ENCODE data around the gene AFAP1L1. TPM values are rescaled to one million over a fixed set of nuclear protein-coding genes. Genes with fewer than 3 reads are reported as not detected.
A peak's percentile ranks its signal among the peaks of the same experiment; 100 is the strongest.

The AFAP1L1 gene
- total and polyA plus RNA-seq, 7 experiments from 2014 or later: 0.08 to 1.1 (median 0.49) TPM; not detected in 2

DNA sequence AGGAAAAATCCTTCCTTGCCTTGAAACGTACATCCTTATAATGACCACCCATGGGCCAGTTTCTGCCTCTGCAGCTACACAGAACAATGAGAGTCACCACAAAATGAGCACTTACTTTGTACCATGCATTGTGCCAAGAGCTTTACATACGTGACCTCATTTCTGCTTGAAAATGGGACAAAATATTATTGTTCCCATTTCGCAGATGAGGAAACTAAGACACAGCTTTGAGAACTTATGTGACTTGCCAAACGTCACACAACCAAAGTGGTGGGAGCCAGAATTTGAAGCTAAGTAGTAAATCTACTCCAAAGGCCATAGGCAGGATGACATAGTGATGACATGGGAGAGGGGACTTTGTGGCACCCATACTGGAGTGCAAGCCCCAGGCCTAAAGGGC lies 38.8 kb downstream of the AFAP1L1 start:
- no peaks in the 10 kb centered on the region for H3K36me3 ChIP-seq (ENCODE audit: control insufficient read depth in 2 of 3, insufficient read depth in 3 of 3, low read length in 3 of 3)
- ChIA-PET POLR2A (no interaction called here), CTCF (interaction anchor here (1.2 to 1.9 kb wide), 4 partner anchors 16 to 61 kb away, joined by 4 to 6 read pairs (median 4); no protein-coding TSS in a partner anchor)
- intact Hi-C loops (cut with micrococcal nuclease): no loop called here
- no peak overlapping the region for H3K4me3 ChIP-seq (ENCODE audit: low read length)
- ATAC-seq (no peak), DNase-seq (no peak)
- H3K4me1 ChIP-seq (ENCODE audit: control insufficient read depth in 2 of 2, insufficient read depth in 2 of 2, low read length in 2 of 2): no peaks in the 10 kb centered on the region
- H3K4me1 Mint-ChIP-seq: peaks cover 0 to 8% (median 0%) of the 10 kb centered on the region in 7 donors
- H3K36me3 Mint-ChIP-seq: no peaks in the 10 kb centered on the region
- no peaks in the 10 kb centered on the region for H3K27me3 ChIP-seq (ENCODE audit: control insufficient read depth in 2 of 2, insufficient read depth in 2 of 2, low read length in 2 of 2)
- H3K27ac Mint-ChIP-seq: no peak overlapping the region
- no peak overlapping the region for H3K27ac ChIP-seq (ENCODE audit: low read depth, low read length)
- H3K9me3 ChIP-seq (ENCODE audit: control insufficient read depth in 2 of 3, low read length in 3 of 3): no peaks in the 10 kb centered on the region
- H3K9me3 Mint-ChIP-seq: no peaks in the 10 kb centered on the region
- H3K4me3 Mint-ChIP-seq: no peak overlapping the region
- H3K27me3 Mint-ChIP-seq: peaks cover 0 to 4% (median 0%) of the 10 kb centered on the region in 5 donors

DNA sequence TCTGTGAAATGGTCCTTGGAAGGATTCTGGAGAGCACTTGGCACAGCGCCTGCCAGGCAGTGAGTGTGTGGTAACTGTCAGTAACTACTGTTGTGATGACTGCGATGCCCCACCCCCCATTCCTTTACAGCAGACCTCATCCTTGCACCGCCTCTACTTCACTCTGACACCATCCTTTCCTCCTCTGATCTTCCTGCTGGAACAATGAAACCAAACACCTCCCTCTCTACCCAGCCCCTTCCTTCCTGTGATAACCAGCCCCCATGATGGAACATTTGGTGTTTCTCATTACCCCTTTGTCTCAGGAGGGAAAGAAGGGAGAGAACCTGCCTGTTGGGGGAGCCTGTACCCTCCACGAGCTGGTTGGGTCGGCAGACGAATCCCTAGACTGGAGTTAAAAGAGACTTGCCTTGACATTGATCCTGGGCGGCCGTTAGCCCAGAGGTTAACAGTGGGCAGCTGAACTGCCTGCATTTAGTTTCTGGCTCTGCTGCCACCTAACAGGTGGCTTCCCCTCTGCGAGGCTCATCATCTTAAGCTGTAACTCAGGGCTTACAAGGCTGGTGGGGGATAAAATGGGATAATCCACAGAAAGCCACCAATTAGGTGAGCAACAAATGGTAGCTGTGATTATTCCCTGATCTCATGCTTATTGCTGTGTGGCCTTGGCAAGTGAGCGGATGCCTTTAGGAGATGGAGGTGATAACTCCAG lies 39.4 kb downstream of the AFAP1L1 start:
- no peaks in the 10 kb centered on the region for H3K27me3 ChIP-seq (ENCODE audit: control insufficient read depth in 2 of 2, insufficient read depth in 2 of 2, low read length in 2 of 2)
- Mint-ChIP-seq H3K4me1 (peaks cover 0 to 8% (median 0%) of the 10 kb centered on the region in 7 donors), H3K27ac (peak overlapping the region in 1 of 9 donors; percentile 25), H3K4me3 (peak overlapping the region in 1 of 10 donors; percentile 45), H3K36me3 (no peaks in the 10 kb centered on the region), H3K9me3 (no peaks in the 10 kb centered on the region), H3K27me3 (peaks cover 0 to 4% (median 0%) of the 10 kb centered on the region in 5 donors)
- intact Hi-C loops (cut with micrococcal nuclease): no loop called here
- H3K4me1 ChIP-seq (ENCODE audit: control insufficient read depth in 2 of 2, insufficient read depth in 2 of 2, low read length in 2 of 2): no peaks in the 10 kb centered on the region
- POLR2A ChIA-PET: no interaction called here
- CTCF ChIA-PET: interaction anchor here (0.8 to 1.9 kb wide), 5 partner anchors 16 to 61 kb away, joined by 3 to 6 read pairs (median 4); no protein-coding TSS in a partner anchor
- H3K4me3 ChIP-seq (ENCODE audit: low read length): no peak overlapping the region
- DNase-seq (no peak), ATAC-seq (no peak)
- no peak overlapping the region for H3K27ac ChIP-seq (ENCODE audit: low read depth, low read length)
- H3K36me3 ChIP-seq (ENCODE audit: control insufficient read depth in 2 of 3, insufficient read depth in 3 of 3, low read length in 3 of 3): no peaks in the 10 kb centered on the region
- H3K9me3 ChIP-seq (ENCODE audit: control insufficient read depth in 2 of 3, low read length in 3 of 3): no peaks in the 10 kb centered on the region

DNA sequence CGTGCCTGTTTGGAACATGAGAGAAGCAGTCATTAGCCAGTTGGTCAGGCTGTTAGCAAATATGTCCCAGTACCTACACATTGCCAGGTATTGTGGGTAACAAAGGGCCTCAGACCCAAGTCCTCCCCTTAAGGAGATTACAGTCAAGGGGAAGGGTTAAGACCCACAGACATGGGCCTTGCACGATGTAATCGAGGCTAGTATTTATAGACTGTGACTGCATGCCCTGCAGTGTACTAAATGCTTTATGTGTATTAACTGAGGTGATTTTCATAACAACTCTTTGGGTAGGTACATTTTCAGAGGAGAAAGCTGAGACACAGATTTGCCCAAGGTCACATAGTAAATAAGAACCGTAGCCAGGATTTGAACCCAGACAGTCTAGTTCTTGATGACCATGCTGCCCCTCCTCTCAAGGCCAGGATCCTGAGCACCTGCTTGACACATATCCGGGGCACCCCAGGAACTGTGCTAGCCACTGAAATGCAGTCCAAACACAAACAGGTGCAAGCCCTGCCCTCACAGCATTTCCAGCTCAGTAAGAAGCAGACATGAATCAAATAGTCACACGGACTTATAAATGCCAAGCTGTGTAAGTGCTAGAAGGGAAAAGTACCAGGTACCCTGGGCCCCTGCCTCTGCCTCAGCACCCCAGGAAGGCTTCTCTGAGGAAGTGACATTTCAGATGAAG lies 41.6 kb downstream of the AFAP1L1 start:
- H3K27ac ChIP-seq (ENCODE audit: low read depth, low read length): no peak overlapping the region
- CTCF ChIA-PET: interaction anchor here (3.1 to 9.8 kb wide), 2 partner anchors 11 to 60 kb away, joined by 13 to 147 read pairs; no protein-coding TSS in a partner anchor
- no peaks in the 10 kb centered on the region for H3K36me3 Mint-ChIP-seq
- H3K27me3 ChIP-seq (ENCODE audit: control insufficient read depth in 2 of 2, insufficient read depth in 2 of 2, low read length in 2 of 2): no peaks in the 10 kb centered on the region
- no peaks in the 10 kb centered on the region for H3K9me3 ChIP-seq (ENCODE audit: control insufficient read depth in 2 of 3, low read length in 3 of 3)
- no peak for DNase-seq
- no peaks in the 10 kb centered on the region for H3K36me3 ChIP-seq (ENCODE audit: control insufficient read depth in 2 of 3, insufficient read depth in 3 of 3, low read length in 3 of 3)
- POLR2A ChIA-PET: interaction anchor here (0.6 kb wide), 1 partner anchor 124 kb away, joined by 4 read pairs; no protein-coding TSS in a partner anchor
- peaks cover 0 to 4% (median 0%) of the 10 kb centered on the region in 5 donors for H3K27me3 Mint-ChIP-seq
- no peak overlapping the region for H3K4me3 Mint-ChIP-seq
- no peaks in the 10 kb centered on the region for H3K9me3 Mint-ChIP-seq
- intact Hi-C loops (cut with micrococcal nuclease): no loop called here
- H3K4me1 ChIP-seq (ENCODE audit: control insufficient read depth in 2 of 2, insufficient read depth in 2 of 2, low read length in 2 of 2): peaks cover 0 to 3% of the 10 kb centered on the region in 2 donors
- H3K27ac Mint-ChIP-seq: peak overlapping the region in 2 of 9 donors; percentile 9 to 56
- H3K4me1 Mint-ChIP-seq: peaks cover 0 to 13% (median 5%) of the 10 kb centered on the region in 7 donors
- no peak for ATAC-seq
- no peak overlapping the region for H3K4me3 ChIP-seq (ENCODE audit: low read length)

DNA sequence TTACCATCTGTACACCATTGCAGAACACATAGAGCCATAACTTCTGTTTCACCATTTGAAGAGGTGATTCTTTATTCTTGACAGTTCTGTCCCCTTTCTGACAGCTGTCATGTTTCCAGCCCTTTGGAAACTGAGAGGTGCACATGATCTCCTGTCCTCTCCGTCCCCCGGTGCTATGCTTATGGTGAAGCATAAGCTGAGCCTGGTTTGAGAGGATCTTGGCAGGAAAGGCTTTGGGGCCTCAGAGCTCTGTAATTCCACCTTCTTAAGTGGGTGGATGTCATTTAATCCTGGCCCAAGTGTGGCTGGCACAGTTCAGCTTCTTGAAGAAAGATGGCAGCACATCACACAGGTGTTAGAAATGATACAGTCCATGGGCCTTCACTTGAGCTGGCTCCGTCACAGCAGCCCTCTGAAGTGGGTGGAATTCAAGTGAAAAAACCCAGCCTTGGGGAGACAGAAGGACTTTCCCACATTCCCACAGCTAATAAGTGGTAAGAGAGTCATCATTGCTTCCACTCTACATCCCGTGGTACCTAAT lies 43.0 kb downstream of the AFAP1L1 start:
- Mint-ChIP-seq H3K4me1 (peaks cover 0 to 13% (median 5%) of the 10 kb centered on the region in 7 donors), H3K4me3 (no peak overlapping the region)
- intact Hi-C loops (cut with micrococcal nuclease): loop anchor here in 1 of 2 donors (5.0 kb wide), 1 partner anchor 248 kb away; no protein-coding TSS in a partner anchor

DNA sequence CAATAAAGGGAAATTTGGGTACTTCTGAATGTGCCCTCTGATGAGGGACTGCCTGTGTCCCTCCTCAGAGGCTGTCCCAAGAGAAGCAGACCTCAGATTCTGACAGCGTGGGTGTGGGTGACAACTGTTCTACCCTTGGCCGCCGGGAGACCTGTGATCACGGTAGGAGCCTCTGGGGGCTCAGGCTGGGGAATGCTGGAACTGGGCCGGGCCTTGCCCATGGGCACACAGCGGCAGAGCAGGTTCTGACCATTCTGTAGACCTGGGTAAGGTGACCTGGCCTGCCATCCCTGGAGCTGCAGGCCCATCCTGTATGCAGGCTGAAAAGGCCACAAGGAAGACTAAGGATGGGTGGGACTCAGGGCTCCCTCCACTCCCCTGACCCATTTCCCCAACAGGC lies 44.1 kb downstream of the AFAP1L1 start:
- Mint-ChIP-seq H3K27ac (no peak overlapping the region), H3K36me3 (peaks cover 0 to 4% (median 0%) of the 10 kb centered on the region in 5 donors), H3K4me1 (peaks cover 0 to 9% (median 5%) of the 10 kb centered on the region in 7 donors), H3K9me3 (no peaks in the 10 kb centered on the region), H3K4me3 (no peak overlapping the region), H3K27me3 (no peaks in the 10 kb centered on the region)
- DNase-seq: no peak
- Histone ChIP-seq H3K9me3 (ENCODE audit: control insufficient read depth in 2 of 3, low read length in 3 of 3) (no peaks in the 10 kb centered on the region), H3K4me3 (ENCODE audit: low read length) (no peak overlapping the region), H3K27me3 (ENCODE audit: control insufficient read depth in 2 of 2, insufficient read depth in 2 of 2, low read length in 2 of 2) (no peaks in the 10 kb centered on the region), H3K27ac (ENCODE audit: low read depth, low read length) (no peak overlapping the region), H3K4me1 (ENCODE audit: control insufficient read depth in 2 of 2, insufficient read depth in 2 of 2, low read length in 2 of 2) (peaks cover 0 to 3% of the 10 kb centered on the region in 2 donors), H3K36me3 (ENCODE audit: control insufficient read depth in 2 of 3, insufficient read depth in 3 of 3, low read length in 3 of 3) (no peaks in the 10 kb centered on the region)
- ChIA-PET CTCF (interaction anchor here (0.7 to 9.8 kb wide), 7 partner anchors 9 to 250 kb away, joined by 3 to 147 read pairs (median 10); no protein-coding TSS in a partner anchor), POLR2A (interaction anchor here (1.0 to 1.8 kb wide), 2 partner anchors 56 to 242 kb away, joined by 3 to 5 read pairs; no protein-coding TSS in a partner anchor)
- ATAC-seq: no peak
- intact Hi-C loops (cut with micrococcal nuclease): loop anchor here in 1 of 2 donors (5.0 kb wide), 1 partner anchor 247 kb away; no protein-coding TSS in a partner anchor

More for the DNA sequence above, 43.0 kb downstream of the AFAP1L1 start:
- POLR2A ChIA-PET: interaction anchor here (1.0 to 1.8 kb wide), 3 partner anchors 16 to 243 kb away, joined by 3 to 5 read pairs (median 3); no protein-coding TSS in a partner anchor
- no peaks in the 10 kb centered on the region for H3K27me3 ChIP-seq (ENCODE audit: control insufficient read depth in 2 of 2, insufficient read depth in 2 of 2, low read length in 2 of 2)
- no peaks in the 10 kb centered on the region for H3K36me3 ChIP-seq (ENCODE audit: control insufficient read depth in 2 of 3, insufficient read depth in 3 of 3, low read length in 3 of 3)
- H3K27me3 Mint-ChIP-seq: no peaks in the 10 kb centered on the region
- H3K27ac Mint-ChIP-seq: no peak overlapping the region
- no peak overlapping the region for H3K27ac ChIP-seq (ENCODE audit: low read depth, low read length)
- DNase-seq (no peak), ATAC-seq (no peak)
- H3K4me1 ChIP-seq (ENCODE audit: control insufficient read depth in 2 of 2, insufficient read depth in 2 of 2, low read length in 2 of 2): peaks cover 0 to 3% of the 10 kb centered on the region in 2 donors
- H3K4me3 ChIP-seq (ENCODE audit: low read length): no peak overlapping the region
- no peaks in the 10 kb centered on the region for H3K36me3 Mint-ChIP-seq
- H3K9me3 Mint-ChIP-seq: no peaks in the 10 kb centered on the region
- H3K9me3 ChIP-seq (ENCODE audit: control insufficient read depth in 2 of 3, low read length in 3 of 3): no peaks in the 10 kb centered on the region
- CTCF ChIA-PET: interaction anchor here (0.8 to 9.8 kb wide), 9 partner anchors 10 to 251 kb away, joined by 3 to 147 read pairs (median 5); no protein-coding TSS in a partner anchor

All from naive thymus-derived CD4-positive, alpha-beta T cell (primary cell).